HG02870 (cell line): ENCODE data around the gene EPB41L2.
A peak's percentile ranks its signal among the peaks of the same experiment; 100 is the strongest.
"Not testable (repeated sequence)": the region's sequence is repeated elsewhere in the genome, so short reads cannot be mapped to it uniquely, and the experiment has no call there.

Experiments
- ATAC-seq: cut with Tn5 transposase; IDR thresholded peaks from one replicate; pipeline ENCODE4 v1.9.1; 2021; ENCODE audit warnings: mild to moderate bottlenecking, moderate library complexity; ENCODE audit not compliant: unreplicated experiment

Gene EPB41L2

GRCh38 chr6:131063028-131063763 lies at the start of gene EPB41L2:
Gene EPB41L2, minus strand, starts transcription at chr6:131063245. Its CDS starts 106,760 bp downstream, at chr6:130956485.
- ATAC-seq, result peak; percentile 65

GRCh38 chr6:131112249-131112648 lies 49.2 kb upstream of the EPB41L2 start:
- no peak for ATAC-seq

GRCh38 chr6:131107151-131107550 lies 44.1 kb upstream of the EPB41L2 start:
- no peak for ATAC-seq

GRCh38 chr6:131103901-131104300 lies 40.9 kb upstream of the EPB41L2 start:
- no peak for ATAC-seq

- ATAC-seq, result no peak
Measured at GRCh38 chr6:131103296-131103695, 40.3 kb upstream of the EPB41L2 start.

- no peak for ATAC-seq
Measured at GRCh38 chr6:131101911-131102680, 39.1 kb upstream of the EPB41L2 start.

- no peak for ATAC-seq
Measured at GRCh38 chr6:131096786-131097185, 33.7 kb upstream of the EPB41L2 start.

GRCh38 chr6:131093334-131093733 lies 30.3 kb upstream of the EPB41L2 start:
- no peak for ATAC-seq

GRCh38 chr6:131091944-131092343 lies 28.9 kb upstream of the EPB41L2 start:
- not testable (repeated sequence) for ATAC-seq

GRCh38 chr6:131090339-131090738 lies 27.3 kb upstream of the EPB41L2 start:
- not testable (repeated sequence) for ATAC-seq

GRCh38 chr6:131084982-131085381 lies 21.9 kb upstream of the EPB41L2 start:
- no peak for ATAC-seq

- ATAC-seq, result no peak
Measured at GRCh38 chr6:131083687-131084086, 20.6 kb upstream of the EPB41L2 start.

- ATAC-seq, result no peak
Measured at GRCh38 chr6:131082335-131082734, 19.3 kb upstream of the EPB41L2 start.

GRCh38 chr6:131080084-131080483 lies 17.0 kb upstream of the EPB41L2 start:
- ATAC-seq, result no peak

- no peak for ATAC-seq
Measured at GRCh38 chr6:131073577-131073976, 10.5 kb upstream of the EPB41L2 start.

- ATAC-seq, result no peak
Measured at GRCh38 chr6:131070061-131070460, 7.0 kb upstream of the EPB41L2 start.

- ATAC-seq, result no peak
Measured at GRCh38 chr6:131068165-131068564, 5.1 kb upstream of the EPB41L2 start.

GRCh38 chr6:131067521-131067920 lies 4.5 kb upstream of the EPB41L2 start:
- ATAC-seq, result no peak

- ATAC-seq, result no peak
Measured at GRCh38 chr6:131065824-131066171, 2.8 kb upstream of the EPB41L2 start.

- no peak for ATAC-seq
Measured at GRCh38 chr6:131065112-131065823, 2.2 kb upstream of the EPB41L2 start.

GRCh38 chr6:131063764-131064272 lies 773 bp upstream of the EPB41L2 start:
- ATAC-seq, result peak; percentile 20
